GM18907 (cell line): ENCODE results near the gene THSD4.
A peak's percentile ranks its signal among the peaks of the same experiment; 100 is the strongest.

ENCODE experiments used
- ATAC-seq: cut with Tn5 transposase; IDR thresholded peaks from one replicate; pipeline ENCODE4 v1.9.1; 2021; ENCODE audit warnings: mild to moderate bottlenecking, moderate library complexity; ENCODE audit not compliant: unreplicated experiment

Gene THSD4

GRCh38 chr15:71114887-71115566, at the start of gene THSD4:
Gene THSD4, plus strand, starts transcription at chr15:71115471.
- peak; percentile 74 for ATAC-seq

GRCh38 chr15:71066983-71067382, 48.3 kb upstream of the THSD4 start:
- no peak for ATAC-seq

GRCh38 chr15:71069693-71070092, 45.6 kb upstream of the THSD4 start:
- ATAC-seq = no peak

GRCh38 chr15:71071529-71071928, 43.7 kb upstream of the THSD4 start:
- ATAC-seq = no peak

GRCh38 chr15:71072423-71072822, 42.8 kb upstream of the THSD4 start:
- ATAC-seq = no peak

- no peak for ATAC-seq
These were observed 36.6 kb upstream of the THSD4 start for GRCh38 chr15:71078506-71079207.

GRCh38 chr15:71079208-71080044, 35.8 kb upstream of the THSD4 start:
- ATAC-seq = no peak

- ATAC-seq = no peak
These were observed 35.1 kb upstream of the THSD4 start for GRCh38 chr15:71080166-71080565.

- ATAC-seq = no peak
These were observed 34.6 kb upstream of the THSD4 start for GRCh38 chr15:71080705-71081104.

GRCh38 chr15:71082803-71083202, 32.5 kb upstream of the THSD4 start:
- no peak for ATAC-seq

- ATAC-seq = no peak
These were observed 31.9 kb upstream of the THSD4 start for GRCh38 chr15:71083349-71083748.

- ATAC-seq = no peak
These were observed 31.0 kb upstream of the THSD4 start for GRCh38 chr15:71084264-71084663.

GRCh38 chr15:71085809-71086208, 29.5 kb upstream of the THSD4 start:
- no peak for ATAC-seq

GRCh38 chr15:71088155-71088554, 27.1 kb upstream of the THSD4 start:
- ATAC-seq = no peak

- no peak for ATAC-seq
These were observed 26.6 kb upstream of the THSD4 start for GRCh38 chr15:71088683-71089082.

GRCh38 chr15:71089801-71090200, 25.5 kb upstream of the THSD4 start:
- ATAC-seq = no peak

- no peak for ATAC-seq
These were observed 23.7 kb upstream of the THSD4 start for GRCh38 chr15:71091601-71092000.

GRCh38 chr15:71092056-71092600, 23.1 kb upstream of the THSD4 start:
- ATAC-seq = no peak

- no peak for ATAC-seq
These were observed 21.9 kb upstream of the THSD4 start for GRCh38 chr15:71093054-71094024.

- ATAC-seq = no peak
These were observed 21.1 kb upstream of the THSD4 start for GRCh38 chr15:71094137-71094536.
